Progenitor cell of endocrine pancreas (in vitro differentiated cells): ENCODE results near the gene PRAMEF13. TPM values are rescaled to one million over a fixed set of nuclear protein-coding genes. Genes with fewer than 3 reads are reported as not detected.

Experiments
- total RNA-seq: library from RNA; stranded (reverse); gene quantifications from 2 replicates; pipeline ENCODE4 v1.2.1, GENCODE V29; 2021

PRAMEF13 gene
- total RNA-seq, 1 donor from 2014 or later = not detected

Other genes with a start within 250 kb of the PRAMEF13 start
- not detected in 2 replicates for gene PRAMEF27, start 144.8 kb downstream of the PRAMEF13 start, total RNA-seq
- not detected in 2 replicates for gene HNRNPCL3, start 140.6 kb downstream of the PRAMEF13 start, total RNA-seq
- gene PRAMEF25, start 130.6 kb downstream of the PRAMEF13 start, total RNA-seq = not detected in 2 replicates
- gene HNRNPCL2, start 84.6 kb downstream of the PRAMEF13 start, total RNA-seq = not detected in 2 replicates
- gene PRAMEF26, start 45.4 kb downstream of the PRAMEF13 start, total RNA-seq = not detected in 2 replicates
- not detected in 2 replicates for gene HNRNPCL4, start 35.8 kb downstream of the PRAMEF13 start, total RNA-seq
- not detected in 2 replicates for gene PRAMEF9, start 29.6 kb downstream of the PRAMEF13 start, total RNA-seq
- not detected in 2 replicates for gene PRAMEF18, start 24.7 kb upstream of the PRAMEF13 start, total RNA-seq
- gene PRAMEF5, start 52.8 kb upstream of the PRAMEF13 start, total RNA-seq = not detected in 2 replicates
- not detected in 2 replicates for gene PRAMEF8, start 83.7 kb upstream of the PRAMEF13 start, total RNA-seq
- not detected in 2 replicates for gene PRAMEF33, start 102.1 kb upstream of the PRAMEF13 start, total RNA-seq
- gene PRAMEF15, start 114.2 kb upstream of the PRAMEF13 start, total RNA-seq = not detected in 2 replicates
- gene PRAMEF14, start 145.7 kb upstream of the PRAMEF13 start, total RNA-seq = not detected in 2 replicates
- not detected in 2 replicates for gene PRAMEF19, start 170.5 kb upstream of the PRAMEF13 start, total RNA-seq
- gene PRAMEF17, start 188.2 kb upstream of the PRAMEF13 start, total RNA-seq = not detected in 2 replicates
- not detected in 2 replicates for gene PRAMEF20, start 209.0 kb upstream of the PRAMEF13 start, total RNA-seq